T47D (cell line): ENCODE measurements around the gene CTDNEP1.
"Not testable (repeated sequence)": the region's sequence is repeated elsewhere in the genome, so short reads cannot be mapped to it uniquely, and the experiment has no call there.

Experiments
- DNase-seq, 2 experiments: peaks; one replicate each; pipeline versions ENCODE4 v3.0.0 to v3.0.0-alpha.2; 2011 to 2012; ENCODE audit warnings: low read depth in 1 of 2, low spot score in 1 of 2
- JUND ChIP-seq: IDR thresholded peaks from 2 replicates; pipeline ENCODE4 v1.6.1; 2012; ENCODE audit warnings: low read depth
- in situ Hi-C: cut with HindIII; loops from 2 replicates; pipeline ENCODE4 v1.10.0; 2016; ENCODE audit warnings: low sequenced_read_pairs, low pct_unique_long_range_greater_than_20kb

The CTDNEP1 gene

DNA sequence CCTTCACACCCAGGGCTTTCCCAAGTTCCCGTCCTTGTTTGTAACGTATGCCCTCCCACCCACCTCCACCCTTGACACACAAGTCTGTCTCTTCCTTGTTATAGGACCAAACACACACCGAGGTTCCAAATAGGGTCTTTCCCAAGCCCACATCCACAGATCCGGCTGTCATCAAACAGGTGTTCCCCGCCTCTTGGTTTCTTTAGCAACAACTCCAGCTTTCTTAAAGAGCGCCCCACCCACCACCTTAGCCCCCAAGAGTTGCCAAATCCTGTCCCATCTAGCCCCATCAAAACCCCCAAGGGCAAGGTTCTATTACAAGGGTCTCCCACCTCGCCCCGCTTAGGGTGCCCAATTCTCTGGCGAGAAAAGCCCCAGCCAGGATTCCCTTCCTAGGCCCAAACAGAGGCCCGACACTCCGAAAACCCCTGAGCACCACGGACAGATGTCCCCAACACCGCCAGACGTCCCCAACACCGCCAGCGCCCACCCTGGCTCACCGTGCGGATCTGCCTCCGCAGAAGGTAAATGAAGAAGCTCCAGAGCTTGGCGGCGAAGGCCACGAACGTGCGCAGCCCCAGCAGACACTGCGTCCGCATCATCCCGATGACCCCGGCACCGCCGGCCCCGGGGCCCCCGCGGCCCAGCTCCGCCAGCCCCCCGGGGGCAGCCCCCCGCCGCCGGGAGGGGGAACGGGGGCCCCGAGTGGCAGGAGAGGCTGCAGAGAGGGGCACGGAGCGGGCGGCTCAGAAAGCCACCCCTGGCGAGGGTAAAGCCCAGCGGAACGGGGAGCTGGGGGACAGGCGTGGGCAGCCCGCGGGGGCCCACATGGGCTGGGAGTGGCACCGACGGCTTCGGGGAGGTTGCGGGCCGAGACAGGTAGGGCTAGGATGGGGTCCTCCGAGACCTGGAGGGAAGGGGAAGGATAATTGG, 573 bp downstream of the CTDNEP1 start:
- TF ChIP-seq JUND: no peak
- DNase-seq: no peak
- in situ Hi-C loops: no loop called here

DNA sequence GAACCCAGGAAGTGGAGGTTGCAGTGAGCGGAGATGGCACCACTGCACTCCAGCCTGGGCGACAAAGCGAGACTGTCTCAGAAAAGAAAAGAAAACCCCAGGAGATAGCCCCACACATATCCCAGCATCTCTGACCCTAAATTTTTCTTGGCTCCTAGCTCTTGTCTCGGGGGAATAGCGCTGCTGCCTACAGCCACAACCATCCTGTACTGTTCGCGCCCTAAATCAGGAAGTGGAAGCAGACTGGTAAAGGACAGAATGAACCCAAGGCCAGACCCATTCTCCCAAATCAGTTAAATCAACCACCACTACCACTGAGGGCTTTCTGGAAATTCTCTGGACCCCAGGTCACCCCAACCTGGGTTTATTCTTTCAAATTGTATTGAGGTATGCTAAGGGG, 1.7 kb downstream of the CTDNEP1 start:
- no peak for TF ChIP-seq JUND
- in situ Hi-C loops: no loop called here
- no peak for DNase-seq

DNA sequence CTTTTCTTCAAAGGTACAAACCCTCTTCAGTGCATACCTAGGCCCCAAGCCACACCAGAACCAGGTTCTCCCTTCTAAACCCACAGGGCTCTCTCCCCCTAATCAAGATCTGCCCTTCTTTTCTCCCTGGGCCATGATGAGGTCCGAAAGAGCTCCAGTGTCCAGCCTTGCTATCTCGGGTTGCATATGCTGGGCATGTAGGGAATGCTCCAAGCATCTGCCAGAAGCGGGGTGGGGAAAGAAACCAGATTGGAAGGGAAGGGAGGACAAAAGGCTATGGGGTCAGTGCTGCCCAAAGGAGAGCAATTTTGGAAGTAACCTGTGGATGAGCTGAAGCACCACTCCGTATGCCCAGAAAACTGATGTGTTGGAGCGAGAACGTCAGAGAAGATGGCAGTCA, 2.3 kb downstream of the CTDNEP1 start:
- no peak for TF ChIP-seq JUND
- in situ Hi-C loops: no loop called here
- no peak for DNase-seq

DNA sequence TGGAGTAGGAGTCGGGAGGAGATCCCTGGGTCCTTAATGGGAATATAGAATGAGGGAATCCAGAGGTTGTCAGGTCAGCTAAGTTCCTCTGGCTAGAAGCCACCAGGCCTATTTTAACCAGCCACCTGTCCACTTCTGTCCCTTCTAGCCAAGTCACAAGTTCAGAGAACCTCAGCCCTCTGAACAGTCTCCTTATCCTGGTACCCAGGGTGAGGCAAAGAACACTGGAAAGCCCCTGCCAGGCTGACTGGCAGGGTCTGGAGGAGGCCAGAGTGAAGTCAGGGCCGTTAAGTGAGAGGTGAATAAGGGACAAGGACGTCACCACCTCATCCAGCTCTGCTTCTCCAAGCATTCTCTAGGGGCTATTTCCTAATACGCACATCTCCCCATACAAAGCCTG, 2.7 kb downstream of the CTDNEP1 start:
- TF ChIP-seq JUND: no peak
- DNase-seq: no peak
- in situ Hi-C loops: no loop called here

DNA sequence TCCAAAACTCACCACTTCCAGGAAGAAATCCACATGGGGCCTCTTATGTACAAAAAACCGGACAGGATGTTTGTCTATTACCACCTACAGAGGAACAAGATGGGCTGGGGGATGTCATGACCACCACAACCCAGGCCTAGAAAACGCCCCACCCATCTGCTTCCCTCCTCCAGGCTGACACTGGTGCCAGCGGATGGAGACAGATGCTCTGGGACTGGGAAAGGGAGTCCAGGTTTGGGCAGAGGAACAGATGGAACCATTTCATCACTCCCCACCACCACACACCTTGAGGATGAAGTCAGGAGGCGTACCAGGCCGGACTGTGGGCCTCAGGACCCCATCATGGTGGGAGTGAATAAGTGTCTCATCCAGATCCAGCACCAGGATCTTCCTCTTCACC, 4.8 kb downstream of the CTDNEP1 start:
- no peak for DNase-seq
- in situ Hi-C loops: no loop called here
- TF ChIP-seq JUND: no peak

DNA sequence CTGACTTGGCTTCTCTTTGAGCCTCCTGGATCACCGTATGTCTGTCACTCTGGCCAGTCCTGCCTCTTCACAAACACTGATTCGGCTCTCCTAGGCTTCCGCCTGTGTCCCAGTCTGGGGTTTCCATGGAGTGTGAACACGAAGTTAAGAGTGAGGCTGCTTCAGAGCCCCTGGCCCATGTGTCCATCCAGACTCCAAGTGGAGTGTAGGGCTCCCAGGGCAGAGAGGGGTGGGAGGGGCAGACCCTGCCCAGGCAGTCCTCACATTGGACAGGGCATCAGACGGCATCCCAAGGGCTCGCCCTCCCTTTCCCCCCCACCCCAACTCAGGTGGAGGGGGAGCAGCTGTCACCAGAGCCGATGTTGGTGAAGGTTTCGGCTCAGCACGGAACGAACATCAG, 7.7 kb downstream of the CTDNEP1 start:
- in situ Hi-C loops, DNase-seq: not testable (repeated sequence)

DNA sequence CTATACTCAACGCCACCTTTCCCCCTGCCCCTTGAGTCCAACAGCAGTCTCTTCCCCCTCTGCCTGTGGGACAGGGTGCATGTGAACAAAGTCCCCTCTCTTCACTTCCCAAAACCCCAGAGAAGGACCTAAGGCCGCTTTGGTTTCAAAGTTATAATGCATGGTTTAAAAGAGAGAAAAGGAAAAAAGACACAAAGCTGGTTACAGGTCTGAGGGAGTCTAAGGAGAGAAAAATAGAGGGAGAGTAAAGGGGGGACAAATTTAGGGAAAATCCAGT, 8.1 kb downstream of the CTDNEP1 start:
- in situ Hi-C loops: no loop called here
- TF ChIP-seq JUND: no peak
- DNase-seq: no peak

DNA sequence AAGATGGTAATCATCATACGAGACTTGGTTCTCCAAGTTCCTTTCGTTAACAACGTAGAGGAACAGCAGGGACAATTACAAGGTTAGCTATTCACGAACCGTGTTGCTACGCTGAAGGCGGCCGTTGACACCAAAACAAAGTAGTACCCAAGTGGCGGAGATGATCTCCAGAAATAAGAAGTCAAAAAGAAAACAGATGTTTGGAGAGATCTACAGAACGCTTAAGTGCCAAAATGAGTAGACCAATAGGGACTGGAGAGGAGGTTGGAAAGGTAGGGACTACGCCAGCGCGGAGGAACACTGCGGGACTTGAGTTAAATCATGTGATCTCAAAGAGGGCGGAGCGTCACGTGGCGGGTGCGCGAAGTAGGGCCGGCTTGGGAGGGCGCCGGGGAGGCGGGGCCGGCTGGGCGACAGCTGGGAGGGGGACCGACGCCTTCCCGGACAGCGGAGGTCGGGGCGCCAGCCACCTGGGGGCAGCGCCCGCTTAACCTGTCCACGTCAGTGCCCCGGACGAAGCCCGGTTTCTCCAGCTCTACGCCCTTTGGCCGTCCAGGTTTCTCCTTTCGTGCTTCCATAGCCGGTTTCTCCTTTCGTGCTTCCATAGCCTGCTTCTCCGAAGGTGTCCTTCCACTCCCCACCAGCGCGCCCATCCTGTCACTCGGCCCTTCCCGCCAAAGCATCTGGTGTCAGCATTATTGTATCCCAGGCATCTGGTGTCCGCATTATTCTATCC, 8.6 kb downstream of the CTDNEP1 start:
- no peak for TF ChIP-seq JUND
- DNase-seq: peak in 1 of 2 experiments; percentile 96
- in situ Hi-C loops: no loop called here

DNA sequence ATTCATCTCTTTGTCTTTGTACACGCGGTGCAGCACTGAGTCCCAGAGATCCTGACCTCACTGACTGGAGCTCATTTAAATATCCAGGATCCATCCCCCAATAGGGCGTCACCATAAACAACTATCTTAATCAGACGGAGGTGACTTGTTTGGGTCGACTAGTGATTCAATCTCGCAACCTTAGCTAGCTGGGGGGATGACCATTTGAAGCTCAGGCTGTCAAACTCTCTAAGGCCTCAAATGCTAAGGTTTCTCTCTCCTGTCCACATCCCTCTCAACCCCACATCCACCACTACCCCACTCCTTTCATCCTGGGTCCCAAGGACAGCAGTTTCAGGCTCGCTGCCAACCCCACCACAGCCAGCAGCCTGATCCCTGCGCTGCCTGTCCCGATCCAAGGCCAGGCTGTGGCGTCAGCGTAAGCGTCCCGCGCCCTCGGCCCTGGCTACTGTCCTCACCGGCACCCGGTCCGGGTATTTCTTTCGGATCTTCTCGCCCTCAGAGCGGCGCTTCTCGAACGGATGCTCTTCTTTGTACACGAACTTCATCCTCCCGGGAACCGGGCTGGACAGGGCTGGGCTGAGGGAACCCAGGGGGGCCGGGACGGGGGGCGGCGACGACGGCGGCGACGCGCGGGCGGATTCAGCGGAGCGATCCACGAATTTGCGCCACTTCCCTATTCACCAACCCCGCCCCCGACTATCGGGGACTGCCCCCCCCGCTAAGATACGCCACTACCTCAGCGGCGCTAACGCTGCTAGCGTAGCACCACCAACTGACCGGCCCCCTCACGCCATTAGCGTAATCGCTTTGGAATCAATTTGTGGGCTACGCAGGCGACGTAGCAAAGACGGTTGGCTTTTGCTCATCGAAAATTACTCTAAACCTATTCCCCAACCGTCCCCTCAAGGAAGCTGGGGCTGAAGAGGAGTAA, 9.5 kb downstream of the CTDNEP1 start, which contains the start of gene GABARAP:
TSS of gene GABARAP (minus strand) at position 667 of the 934 bp plus-strand sequence. CDS start at position 548, 119 bp downstream.
- peak in 1 of 2 experiments; percentile 90 for DNase-seq
- no peak for TF ChIP-seq JUND
- in situ Hi-C loops: no loop called here

DNA sequence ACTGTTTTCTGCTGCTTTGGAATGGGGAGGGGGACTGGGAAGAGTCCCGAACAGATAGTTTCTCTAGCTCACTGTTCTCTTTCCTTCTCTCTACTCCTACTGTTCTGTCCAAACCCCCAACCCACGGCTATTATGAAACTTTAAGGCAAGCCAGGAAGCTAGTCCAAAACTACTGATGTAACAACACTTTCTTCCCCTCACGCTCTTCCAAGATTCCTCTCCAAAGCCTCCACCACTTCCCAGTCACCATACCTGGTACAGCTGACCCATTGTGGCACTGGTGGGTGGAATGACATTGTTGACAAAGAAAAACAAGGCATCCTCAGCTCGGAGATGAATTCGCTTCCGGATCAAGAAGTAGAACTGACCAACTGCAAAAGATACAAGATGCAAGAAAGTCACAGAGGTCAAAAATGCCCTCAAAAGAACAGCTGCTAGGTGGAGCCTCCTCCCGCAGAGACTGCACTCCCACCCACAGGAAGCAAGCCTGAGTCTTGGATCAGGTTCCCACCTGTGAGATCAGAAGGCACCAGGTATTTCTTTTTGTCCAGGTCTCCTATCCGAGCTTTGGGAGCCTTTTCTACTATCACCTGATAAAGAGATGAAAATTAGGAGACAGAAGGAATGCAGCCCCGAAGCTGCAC, 10.3 kb downstream of the CTDNEP1 start:
- DNase-seq: no peak
- in situ Hi-C loops: no loop called here

DNA sequence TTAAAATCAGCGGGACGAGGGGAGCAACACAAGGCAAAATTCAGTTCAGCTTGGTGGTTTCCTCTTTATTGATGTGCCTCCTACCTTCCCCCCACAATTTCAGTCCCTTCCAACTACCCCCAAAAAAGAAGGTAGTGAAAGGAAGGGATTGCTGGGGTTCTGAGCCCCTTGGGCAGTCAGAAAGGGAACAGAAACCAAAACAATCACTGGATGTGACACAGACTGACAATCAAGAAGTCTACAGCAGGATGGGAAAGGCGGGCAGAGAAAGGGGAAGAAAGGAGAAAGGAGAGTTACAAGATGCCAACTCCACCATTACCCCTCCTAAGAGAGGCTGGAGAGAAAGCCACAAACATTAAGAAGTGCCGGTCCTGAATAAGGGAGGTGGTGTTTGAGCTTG, 11.2 kb downstream of the CTDNEP1 start:
- no peak for TF ChIP-seq JUND
- no peak for DNase-seq
- in situ Hi-C loops: no loop called here

More for the DNA sequence above, 10.3 kb downstream of the CTDNEP1 start:
- TF ChIP-seq JUND: no peak
